Panc1 (cell line): ENCODE data around the gene MIPEP.

Source experiments
- SIN3A ChIP-seq: IDR thresholded peaks from 2 replicates; pipeline ENCODE4 v1.6.1; 2012; ENCODE audit warnings: low read depth, mild to moderate bottlenecking, low read length, moderate library complexity, borderline replicate concordance; ENCODE audit not compliant: insufficient read depth
- TF ChIP-seq, protein P1 (sequence below): fragments of 450-650 bp; IDR thresholded peaks from 2 replicates; pipeline ENCODE4 v1.5.1; 2017; ENCODE audit warnings: mild to moderate bottlenecking
- TF ChIP-seq, protein P2 (sequence below), 2 experiments: IDR thresholded peaks; 2 replicates each; pipeline ENCODE4 v1.6.1; 2011 to 2012; ENCODE audit warnings: low read depth in 2 of 2, control low read depth in 1 of 2, low read length in 1 of 2, mild to moderate bottlenecking in 1 of 2, moderate library complexity in 1 of 2; ENCODE audit not compliant: insufficient read depth in 1 of 2

DNA sequence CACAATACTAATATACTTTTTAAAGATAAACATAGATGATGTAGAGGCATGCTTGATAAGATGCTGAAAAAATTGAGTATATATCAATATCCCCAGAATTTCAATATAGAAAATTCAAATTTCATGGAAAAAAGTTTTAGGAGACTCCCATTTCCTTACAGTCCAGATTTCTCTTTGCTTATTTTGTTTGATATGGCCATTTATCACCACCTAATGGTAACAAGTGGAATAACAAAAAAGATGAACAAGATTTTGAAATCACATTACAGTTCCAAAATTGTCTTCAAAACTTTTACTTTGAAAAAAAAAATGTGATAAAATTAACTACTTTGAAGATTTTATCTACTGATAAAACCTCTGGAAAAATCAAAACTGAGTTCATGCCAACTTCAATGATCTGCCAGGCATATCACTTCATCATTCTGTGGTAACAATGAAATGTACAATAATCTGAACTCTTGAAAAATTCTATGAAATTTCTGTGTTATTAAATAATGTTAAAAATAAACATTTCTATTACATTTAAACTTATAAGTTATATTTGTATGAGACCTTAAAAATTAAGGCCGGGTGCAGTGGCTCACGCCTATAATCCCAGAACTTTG lies 17.5 kb downstream of the MIPEP start:
- TF ChIP-seq, protein P1, sequence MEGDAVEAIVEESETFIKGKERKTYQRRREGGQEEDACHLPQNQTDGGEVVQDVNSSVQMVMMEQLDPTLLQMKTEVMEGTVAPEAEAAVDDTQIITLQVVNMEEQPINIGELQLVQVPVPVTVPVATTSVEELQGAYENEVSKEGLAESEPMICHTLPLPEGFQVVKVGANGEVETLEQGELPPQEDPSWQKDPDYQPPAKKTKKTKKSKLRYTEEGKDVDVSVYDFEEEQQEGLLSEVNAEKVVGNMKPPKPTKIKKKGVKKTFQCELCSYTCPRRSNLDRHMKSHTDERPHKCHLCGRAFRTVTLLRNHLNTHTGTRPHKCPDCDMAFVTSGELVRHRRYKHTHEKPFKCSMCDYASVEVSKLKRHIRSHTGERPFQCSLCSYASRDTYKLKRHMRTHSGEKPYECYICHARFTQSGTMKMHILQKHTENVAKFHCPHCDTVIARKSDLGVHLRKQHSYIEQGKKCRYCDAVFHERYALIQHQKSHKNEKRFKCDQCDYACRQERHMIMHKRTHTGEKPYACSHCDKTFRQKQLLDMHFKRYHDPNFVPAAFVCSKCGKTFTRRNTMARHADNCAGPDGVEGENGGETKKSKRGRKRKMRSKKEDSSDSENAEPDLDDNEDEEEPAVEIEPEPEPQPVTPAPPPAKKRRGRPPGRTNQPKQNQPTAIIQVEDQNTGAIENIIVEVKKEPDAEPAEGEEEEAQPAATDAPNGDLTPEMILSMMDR = peak; percentile 47; the same call in 1 of the 2 replicates
- no peak for TF ChIP-seq SIN3A
- TF ChIP-seq, protein P2, sequence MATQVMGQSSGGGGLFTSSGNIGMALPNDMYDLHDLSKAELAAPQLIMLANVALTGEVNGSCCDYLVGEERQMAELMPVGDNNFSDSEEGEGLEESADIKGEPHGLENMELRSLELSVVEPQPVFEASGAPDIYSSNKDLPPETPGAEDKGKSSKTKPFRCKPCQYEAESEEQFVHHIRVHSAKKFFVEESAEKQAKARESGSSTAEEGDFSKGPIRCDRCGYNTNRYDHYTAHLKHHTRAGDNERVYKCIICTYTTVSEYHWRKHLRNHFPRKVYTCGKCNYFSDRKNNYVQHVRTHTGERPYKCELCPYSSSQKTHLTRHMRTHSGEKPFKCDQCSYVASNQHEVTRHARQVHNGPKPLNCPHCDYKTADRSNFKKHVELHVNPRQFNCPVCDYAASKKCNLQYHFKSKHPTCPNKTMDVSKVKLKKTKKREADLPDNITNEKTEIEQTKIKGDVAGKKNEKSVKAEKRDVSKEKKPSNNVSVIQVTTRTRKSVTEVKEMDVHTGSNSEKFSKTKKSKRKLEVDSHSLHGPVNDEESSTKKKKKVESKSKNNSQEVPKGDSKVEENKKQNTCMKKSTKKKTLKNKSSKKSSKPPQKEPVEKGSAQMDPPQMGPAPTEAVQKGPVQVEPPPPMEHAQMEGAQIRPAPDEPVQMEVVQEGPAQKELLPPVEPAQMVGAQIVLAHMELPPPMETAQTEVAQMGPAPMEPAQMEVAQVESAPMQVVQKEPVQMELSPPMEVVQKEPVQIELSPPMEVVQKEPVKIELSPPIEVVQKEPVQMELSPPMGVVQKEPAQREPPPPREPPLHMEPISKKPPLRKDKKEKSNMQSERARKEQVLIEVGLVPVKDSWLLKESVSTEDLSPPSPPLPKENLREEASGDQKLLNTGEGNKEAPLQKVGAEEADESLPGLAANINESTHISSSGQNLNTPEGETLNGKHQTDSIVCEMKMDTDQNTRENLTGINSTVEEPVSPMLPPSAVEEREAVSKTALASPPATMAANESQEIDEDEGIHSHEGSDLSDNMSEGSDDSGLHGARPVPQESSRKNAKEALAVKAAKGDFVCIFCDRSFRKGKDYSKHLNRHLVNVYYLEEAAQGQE (IDR thresholded peaks at IDR 0.05; ENCODE audit: insufficient read depth in 1 of 2, low read depth in 2 of 2, low read length in 1 of 2) = no peak
